Measurements from ENCODE around the gene MAP6D1.

MAP6D1 gene

DNA sequence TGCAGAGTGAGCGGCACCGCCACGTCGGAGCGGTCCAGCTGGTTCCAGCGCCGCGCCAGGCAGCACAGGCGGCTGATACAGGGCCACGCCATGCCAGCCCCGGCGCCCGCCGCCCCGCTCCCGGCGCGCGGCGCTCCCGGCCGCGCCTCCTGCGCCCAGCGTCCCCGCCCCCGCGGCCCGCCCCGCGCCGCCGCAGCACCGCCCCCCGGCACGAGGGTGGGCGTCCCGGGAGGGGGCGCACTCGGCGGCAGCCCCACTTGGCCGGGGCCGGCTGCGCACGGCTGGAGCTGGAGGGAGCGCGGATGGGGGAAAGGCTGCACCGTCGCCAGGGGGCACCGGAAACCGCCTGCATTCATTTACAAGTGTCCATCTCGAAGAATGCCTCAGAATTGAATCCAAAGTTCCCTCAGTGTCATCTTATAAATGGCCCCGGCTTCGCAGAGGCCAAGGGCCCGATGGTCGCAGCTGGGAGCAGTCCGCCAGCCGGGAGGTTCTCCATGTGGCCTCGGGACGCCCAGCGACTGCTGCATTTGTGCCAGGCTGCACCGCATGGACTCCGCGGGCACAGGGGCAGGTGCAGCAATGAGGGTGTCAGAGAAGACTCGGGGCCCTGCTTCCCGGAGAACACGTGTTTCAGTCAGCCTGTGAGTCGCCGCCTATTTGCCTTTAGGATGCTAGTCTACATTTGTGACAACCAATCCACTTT lies at the start of gene MAP6D1:
Gene MAP6D1 (minus strand): TSS at position 122 of the 706 bp plus-strand sequence. CDS start 30 bp downstream, at position 92.
- no peak for TF ChIP-seq Cebpa-rat (IDR thresholded peaks at IDR 0.05)
- peak within 1 kb of the TSS; percentile 97 for H3K4me2 ChIP-seq
- H3K4me3 ChIP-seq: peak within 1 kb of the TSS; percentile 77
- H3K9ac ChIP-seq: peak within 1 kb of the TSS; percentile 78
- peaks cover 41% of the 10 kb centered on the region for H3K4me1 ChIP-seq
- H3K27me3 ChIP-seq: no peaks in the 10 kb centered on the region; the same call in 1 of the 2 replicates
- H3K36me3 ChIP-seq: peaks cover 30% of the 10 kb centered on the region
- peaks cover 53% of the 10 kb centered on the region for H4K20me1 ChIP-seq
- H3K9me3 ChIP-seq: no peaks in the 10 kb centered on the region
- peak within 1 kb of the TSS; percentile 37; the same call in 1 of the 2 replicates for H3K27ac ChIP-seq

DNA sequence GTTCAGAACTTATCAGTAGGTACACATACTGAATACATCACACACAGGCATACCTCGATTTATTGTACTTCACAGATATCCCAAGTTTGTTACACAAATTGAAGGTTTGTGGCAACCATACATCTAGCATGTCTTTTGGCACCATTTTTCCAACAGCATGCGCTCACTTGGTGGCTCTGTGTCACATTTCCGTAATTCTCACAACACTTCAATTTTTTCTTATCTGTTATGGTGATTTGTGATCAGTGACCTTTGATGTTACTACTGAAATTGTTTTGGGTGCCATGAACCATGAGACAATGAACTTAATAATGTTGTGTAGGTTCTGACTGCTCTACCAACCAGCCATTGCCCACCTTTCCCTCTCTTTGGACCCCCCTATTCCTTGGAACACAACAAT lies 48.5 kb upstream of the MAP6D1 start:
- Histone ChIP-seq H3K4me2 (no peak overlapping the region), H3K9me3 (no peaks in the 10 kb centered on the region), H3K4me3 (no peak overlapping the region), H4K20me1 (peaks cover 100% of the 10 kb centered on the region), H3K36me3 (peaks cover 53% of the 10 kb centered on the region), H3K9ac (no peak overlapping the region), H3K27ac (no peak overlapping the region), H3K4me1 (no peaks in the 10 kb centered on the region; the same call in 1 of the 2 replicates), H3K27me3 (no peaks in the 10 kb centered on the region)
- TF ChIP-seq Cebpa-rat (IDR thresholded peaks at IDR 0.05): no peak

DNA sequence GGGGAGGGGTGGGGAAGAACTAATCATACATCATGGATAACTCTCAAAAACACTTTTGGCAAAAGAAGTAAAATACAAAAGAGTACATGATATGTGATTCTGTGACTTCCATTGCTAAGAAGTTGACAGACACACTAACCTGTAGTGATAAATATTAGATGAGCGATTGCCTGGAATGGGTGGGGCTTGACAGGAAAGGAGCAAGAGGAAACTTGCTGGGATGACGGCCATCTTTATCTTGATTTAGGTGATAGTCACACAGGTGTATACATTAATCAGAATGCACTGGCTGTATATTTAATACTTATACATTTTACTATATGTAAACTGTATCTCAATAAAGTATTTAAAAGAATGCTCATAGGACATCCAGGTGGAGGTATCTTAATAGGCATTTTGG lies 46.2 kb upstream of the MAP6D1 start:
- no peak overlapping the region for H3K4me2 ChIP-seq
- H3K36me3 ChIP-seq: peaks cover 51% of the 10 kb centered on the region
- TF ChIP-seq Cebpa-rat (IDR thresholded peaks at IDR 0.05): no peak
- peaks cover 88% of the 10 kb centered on the region for H4K20me1 ChIP-seq
- no peak overlapping the region for H3K4me3 ChIP-seq
- no peak overlapping the region for H3K9ac ChIP-seq
- H3K27ac ChIP-seq: no peak overlapping the region
- no peaks in the 10 kb centered on the region for H3K27me3 ChIP-seq
- H3K4me1 ChIP-seq: no peaks in the 10 kb centered on the region; the same call in 1 of the 2 replicates
- H3K9me3 ChIP-seq: no peaks in the 10 kb centered on the region

DNA sequence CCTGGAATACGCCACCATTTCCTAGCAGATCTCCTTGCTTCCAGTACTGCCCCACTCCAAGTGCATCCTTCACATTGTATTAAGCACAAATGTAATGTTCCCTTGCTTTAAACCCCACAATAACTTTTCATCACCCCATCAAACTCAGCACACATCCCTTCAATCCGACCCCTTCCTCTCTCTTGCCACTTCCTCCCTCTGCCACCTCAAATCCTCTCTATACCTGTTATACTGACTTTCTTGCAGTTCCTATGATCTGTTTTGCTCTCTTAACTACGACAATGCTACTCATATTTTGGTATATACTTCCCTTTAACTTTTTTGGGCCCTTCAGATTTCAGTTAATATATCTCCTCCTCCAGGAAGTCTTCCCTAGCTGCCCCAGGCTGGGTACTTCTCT lies 45.2 kb upstream of the MAP6D1 start:
- no peak for TF ChIP-seq Cebpa-rat (IDR thresholded peaks at IDR 0.05)
- no peak overlapping the region for H3K27ac ChIP-seq
- no peak overlapping the region for H3K4me3 ChIP-seq
- H3K4me2 ChIP-seq: no peak overlapping the region
- peaks cover 82% of the 10 kb centered on the region for H4K20me1 ChIP-seq
- H3K4me1 ChIP-seq: no peaks in the 10 kb centered on the region; the same call in 1 of the 2 replicates
- no peaks in the 10 kb centered on the region for H3K9me3 ChIP-seq
- H3K9ac ChIP-seq: no peak overlapping the region
- H3K36me3 ChIP-seq: peaks cover 53% of the 10 kb centered on the region
- no peaks in the 10 kb centered on the region for H3K27me3 ChIP-seq

DNA sequence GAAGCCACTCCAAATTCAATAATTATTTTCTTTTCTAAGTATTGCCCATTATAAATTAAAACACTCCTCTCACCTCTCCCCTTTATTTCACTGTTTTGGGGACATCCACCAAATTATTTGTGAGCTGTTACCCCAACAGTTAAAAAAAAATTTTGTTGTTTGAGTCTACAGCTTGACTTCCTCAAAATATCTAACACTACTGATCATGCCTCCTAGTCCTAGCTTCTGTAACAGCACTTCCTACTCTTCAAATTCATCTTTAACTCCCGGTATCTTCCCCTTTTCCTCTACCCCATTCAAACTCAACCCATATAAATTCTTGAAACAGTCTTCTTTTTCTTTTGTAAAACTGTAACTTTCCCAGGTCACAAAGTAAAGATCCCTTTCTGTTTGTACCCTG lies 43.4 kb upstream of the MAP6D1 start:
- Histone ChIP-seq H3K9ac (no peak overlapping the region), H3K4me2 (no peak overlapping the region), H4K20me1 (peaks cover 73% of the 10 kb centered on the region), H3K27me3 (no peaks in the 10 kb centered on the region), H3K4me1 (no peaks in the 10 kb centered on the region; the same call in 1 of the 2 replicates), H3K36me3 (peaks cover 53% of the 10 kb centered on the region), H3K27ac (no peak overlapping the region), H3K9me3 (no peaks in the 10 kb centered on the region), H3K4me3 (no peak overlapping the region)
- TF ChIP-seq Cebpa-rat (IDR thresholded peaks at IDR 0.05): no peak

DNA sequence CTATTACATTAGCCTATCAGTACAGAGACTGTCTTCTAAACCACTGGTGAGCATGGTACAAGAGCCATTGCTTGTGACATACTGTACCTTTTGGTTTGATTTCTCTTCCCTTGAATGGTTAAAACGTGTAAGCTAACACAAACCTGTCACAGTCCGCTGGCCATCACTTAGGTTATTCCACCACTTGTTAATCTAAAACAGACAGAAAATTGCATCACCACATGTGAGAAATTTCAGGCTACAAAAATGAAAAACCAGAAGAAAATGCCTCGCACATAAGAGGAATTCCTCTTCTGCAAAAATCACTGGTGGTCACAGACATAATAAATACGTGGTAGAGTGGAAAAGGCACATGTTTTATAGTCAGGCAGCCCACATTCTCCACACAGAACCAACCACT lies 37.2 kb upstream of the MAP6D1 start:
- Histone ChIP-seq H3K9ac (no peak overlapping the region), H3K9me3 (no peaks in the 10 kb centered on the region), H3K4me3 (no peak overlapping the region), H3K27ac (no peak overlapping the region), H4K20me1 (peaks cover 12% of the 10 kb centered on the region; the same call in 1 of the 2 replicates), H3K27me3 (no peaks in the 10 kb centered on the region), H3K36me3 (peaks cover 95% of the 10 kb centered on the region), H3K4me2 (no peak overlapping the region), H3K4me1 (peaks cover 5% of the 10 kb centered on the region)
- TF ChIP-seq Cebpa-rat (IDR thresholded peaks at IDR 0.05): no peak

DNA sequence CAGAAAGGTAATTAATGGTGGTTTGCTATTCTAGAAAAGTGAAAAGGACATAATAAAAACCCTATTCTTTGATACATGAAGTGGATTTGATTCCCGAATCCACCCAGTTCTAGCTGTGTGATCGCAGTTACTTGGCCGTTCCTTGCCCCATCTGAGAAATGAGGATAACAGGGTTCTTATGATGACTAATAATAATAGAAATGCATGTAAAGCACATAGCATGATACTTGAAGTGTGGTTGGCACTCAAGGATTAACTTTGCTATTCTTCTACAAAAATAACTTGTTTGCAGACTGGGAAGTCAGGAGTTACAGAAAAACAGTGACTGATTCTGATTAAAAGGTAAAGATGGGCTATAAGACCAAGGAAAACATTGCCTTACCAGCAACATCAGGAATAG lies 32.5 kb upstream of the MAP6D1 start:
- Histone ChIP-seq H3K27me3 (no peaks in the 10 kb centered on the region), H3K36me3 (peaks cover 92% of the 10 kb centered on the region)
- no peak for TF ChIP-seq Cebpa-rat (IDR thresholded peaks at IDR 0.05)

DNA sequence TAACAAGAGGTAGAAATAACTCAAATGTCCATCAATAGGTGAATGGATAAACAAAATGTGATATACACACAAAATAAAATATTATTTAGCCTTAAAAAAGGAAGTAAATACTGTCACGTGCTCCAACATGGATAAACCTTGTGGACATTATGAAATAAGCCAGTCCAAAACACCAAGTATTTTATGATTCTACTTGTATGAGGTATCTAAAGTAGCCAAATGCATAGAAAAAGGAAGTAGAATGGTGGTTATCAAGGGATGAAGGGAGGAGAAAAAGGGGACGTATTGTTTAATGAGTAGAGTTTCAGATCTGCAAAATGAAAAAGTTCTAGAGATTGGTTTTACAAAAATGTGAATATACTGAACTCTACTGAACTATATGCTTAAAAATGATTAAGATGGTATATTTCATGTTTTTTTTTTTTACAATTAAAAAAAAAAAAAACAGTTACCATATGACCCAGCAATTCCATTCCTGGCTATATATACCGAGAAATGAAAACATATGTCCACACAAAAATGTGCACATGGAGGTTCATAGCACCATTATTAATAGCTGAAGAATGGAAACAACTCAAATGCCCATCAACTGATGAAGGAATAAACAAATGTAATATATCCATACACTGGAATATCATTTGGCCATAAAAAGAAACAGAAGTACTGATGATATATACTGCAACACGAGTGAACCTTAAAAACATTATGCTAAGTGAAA lies 29.1 kb upstream of the MAP6D1 start:
- Histone ChIP-seq H3K27me3 (no peaks in the 10 kb centered on the region), H3K27ac (no peak overlapping the region), H3K4me2 (no peak overlapping the region), H3K9ac (no peak overlapping the region), H4K20me1 (peaks cover 4% of the 10 kb centered on the region; the same call in 1 of the 2 replicates), H3K4me1 (peaks cover 8% of the 10 kb centered on the region), H3K9me3 (no peaks in the 10 kb centered on the region), H3K36me3 (peaks cover 84% of the 10 kb centered on the region), H3K4me3 (no peak overlapping the region)
- TF ChIP-seq Cebpa-rat (IDR thresholded peaks at IDR 0.05): no peak

More for the DNA sequence above, 32.5 kb upstream of the MAP6D1 start:
- no peak overlapping the region for H3K4me2 ChIP-seq
- no peaks in the 10 kb centered on the region for H3K9me3 ChIP-seq
- no peak overlapping the region for H3K27ac ChIP-seq
- no peak overlapping the region for H3K9ac ChIP-seq
- peaks cover 8% of the 10 kb centered on the region for H3K4me1 ChIP-seq
- H3K4me3 ChIP-seq: no peak overlapping the region
- H4K20me1 ChIP-seq: peaks cover 4% of the 10 kb centered on the region; the same call in 1 of the 2 replicates

DNA sequence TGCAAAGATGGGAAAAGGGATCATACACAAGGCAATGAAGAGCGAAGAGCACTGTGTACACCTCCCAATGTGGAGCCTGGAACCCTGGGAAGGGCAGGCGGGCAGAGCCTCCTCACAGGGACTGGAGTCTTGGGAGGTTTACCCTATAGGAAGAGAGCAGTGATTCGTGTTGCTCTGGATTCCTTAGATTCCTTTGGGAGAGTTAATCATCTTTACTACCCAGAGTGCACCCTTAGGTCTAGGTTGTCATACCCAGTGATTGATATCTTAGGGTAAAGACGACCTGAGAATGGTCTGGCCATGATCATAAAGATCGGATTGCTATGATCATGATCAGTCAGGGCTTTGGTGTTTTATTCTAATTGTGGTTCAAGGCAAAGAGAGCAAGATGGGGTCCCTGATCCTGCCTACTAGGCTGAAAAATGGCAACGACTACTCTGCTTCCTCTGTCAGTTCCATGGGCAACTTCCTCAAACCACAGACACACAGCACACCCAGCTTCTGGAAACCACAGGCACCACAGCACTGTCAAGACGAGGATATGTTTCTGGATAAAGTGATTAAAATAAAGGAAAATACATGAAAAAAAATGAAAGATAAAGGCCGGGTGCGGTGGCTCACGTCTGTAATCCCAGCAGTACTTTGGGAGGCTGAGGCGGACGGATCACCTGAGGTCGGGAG lies 20.4 kb upstream of the MAP6D1 start:
- Histone ChIP-seq H3K27ac (no peak overlapping the region), H3K4me2 (no peak overlapping the region), H3K4me3 (no peak overlapping the region), H3K27me3 (no peaks in the 10 kb centered on the region), H3K36me3 (peaks cover 89% of the 10 kb centered on the region), H4K20me1 (peaks cover 7% of the 10 kb centered on the region; the same call in 1 of the 2 replicates), H3K9ac (no peak overlapping the region), H3K4me1 (no peaks in the 10 kb centered on the region), H3K9me3 (no peaks in the 10 kb centered on the region)
- no peak for TF ChIP-seq Cebpa-rat (IDR thresholded peaks at IDR 0.05)

Measured in BLaER1 (cell line).